CD4-positive, alpha-beta T cell treated with Interleukin-6 for 4 hours (primary cell): ENCODE measurements around the gene HSD3B7.

Experiments
- DNase-seq: peaks from one replicate; pipeline ENCODE4 v3.0.0-alpha.2; 2020; ENCODE audit warnings: mixed read lengths

The HSD3B7 gene

GRCh38 chr16:30957456-30958174, 27.4 kb upstream of the HSD3B7 start, which contains the start of gene SETD1A:
SETD1A (plus strand) TSS chr16:30957754; CDS start chr16:30958732, 978 bp downstream.
- DNase-seq, result peak; percentile 98

- DNase-seq, result no peak
Observed at GRCh38 chr16:30958175-30959079, 26.6 kb upstream of the HSD3B7 start.

GRCh38 chr16:30961384-30961783, 23.6 kb upstream of the HSD3B7 start:
- DNase-seq, result no peak

GRCh38 chr16:30963925-30964511, 21.0 kb upstream of the HSD3B7 start:
- no peak for DNase-seq

- no peak for DNase-seq
Observed at GRCh38 chr16:30964574-30965226, 20.3 kb upstream of the HSD3B7 start.

- no peak for DNase-seq
Observed at GRCh38 chr16:30965436-30965835, 19.6 kb upstream of the HSD3B7 start.

- DNase-seq, result no peak
Observed at GRCh38 chr16:30966033-30966619, 18.9 kb upstream of the HSD3B7 start.

- no peak for DNase-seq
Observed at GRCh38 chr16:30967795-30968194, 17.2 kb upstream of the HSD3B7 start.

- no peak for DNase-seq
Observed at GRCh38 chr16:30969246-30969842, 15.7 kb upstream of the HSD3B7 start.

GRCh38 chr16:30971298-30971697, 13.7 kb upstream of the HSD3B7 start:
- DNase-seq, result no peak

- no peak for DNase-seq
Observed at GRCh38 chr16:30972872-30973271, 12.1 kb upstream of the HSD3B7 start.

- no peak for DNase-seq
Observed at GRCh38 chr16:30974348-30974747, 10.7 kb upstream of the HSD3B7 start.

- DNase-seq, result no peak
Observed at GRCh38 chr16:30976486-30976885, 8.5 kb upstream of the HSD3B7 start.

GRCh38 chr16:30977502-30977901, 7.5 kb upstream of the HSD3B7 start:
- DNase-seq, result peak; percentile 13

GRCh38 chr16:30979170-30980022, 5.6 kb upstream of the HSD3B7 start:
- DNase-seq, result no peak

GRCh38 chr16:30980023-30980371, 5.0 kb upstream of the HSD3B7 start:
- DNase-seq, result no peak

- DNase-seq, result no peak
Observed at GRCh38 chr16:30980434-30980833, 4.6 kb upstream of the HSD3B7 start.

GRCh38 chr16:30980959-30981358, 4.0 kb upstream of the HSD3B7 start:
- DNase-seq, result no peak

GRCh38 chr16:30982548-30983288, 2.3 kb upstream of the HSD3B7 start:
- no peak for DNase-seq

GRCh38 chr16:30983289-30983889, 1.6 kb upstream of the HSD3B7 start:
- no peak for DNase-seq
